LNCAP (cell line): ENCODE data around the gene MIOX.

Experiments used
- TF ChIP-seq, protein P1 (sequence below): fragments of 450-650 bp; IDR thresholded peaks from 2 replicates; pipeline ENCODE4 v1.5.1; 2017; ENCODE audit warnings: mild to moderate bottlenecking

Gene MIOX

GRCh38 chr22:50505276-50505775 lies 18.7 kb downstream of the MIOX start:
- TF ChIP-seq, protein P1, sequence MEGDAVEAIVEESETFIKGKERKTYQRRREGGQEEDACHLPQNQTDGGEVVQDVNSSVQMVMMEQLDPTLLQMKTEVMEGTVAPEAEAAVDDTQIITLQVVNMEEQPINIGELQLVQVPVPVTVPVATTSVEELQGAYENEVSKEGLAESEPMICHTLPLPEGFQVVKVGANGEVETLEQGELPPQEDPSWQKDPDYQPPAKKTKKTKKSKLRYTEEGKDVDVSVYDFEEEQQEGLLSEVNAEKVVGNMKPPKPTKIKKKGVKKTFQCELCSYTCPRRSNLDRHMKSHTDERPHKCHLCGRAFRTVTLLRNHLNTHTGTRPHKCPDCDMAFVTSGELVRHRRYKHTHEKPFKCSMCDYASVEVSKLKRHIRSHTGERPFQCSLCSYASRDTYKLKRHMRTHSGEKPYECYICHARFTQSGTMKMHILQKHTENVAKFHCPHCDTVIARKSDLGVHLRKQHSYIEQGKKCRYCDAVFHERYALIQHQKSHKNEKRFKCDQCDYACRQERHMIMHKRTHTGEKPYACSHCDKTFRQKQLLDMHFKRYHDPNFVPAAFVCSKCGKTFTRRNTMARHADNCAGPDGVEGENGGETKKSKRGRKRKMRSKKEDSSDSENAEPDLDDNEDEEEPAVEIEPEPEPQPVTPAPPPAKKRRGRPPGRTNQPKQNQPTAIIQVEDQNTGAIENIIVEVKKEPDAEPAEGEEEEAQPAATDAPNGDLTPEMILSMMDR = no peak

DNA sequence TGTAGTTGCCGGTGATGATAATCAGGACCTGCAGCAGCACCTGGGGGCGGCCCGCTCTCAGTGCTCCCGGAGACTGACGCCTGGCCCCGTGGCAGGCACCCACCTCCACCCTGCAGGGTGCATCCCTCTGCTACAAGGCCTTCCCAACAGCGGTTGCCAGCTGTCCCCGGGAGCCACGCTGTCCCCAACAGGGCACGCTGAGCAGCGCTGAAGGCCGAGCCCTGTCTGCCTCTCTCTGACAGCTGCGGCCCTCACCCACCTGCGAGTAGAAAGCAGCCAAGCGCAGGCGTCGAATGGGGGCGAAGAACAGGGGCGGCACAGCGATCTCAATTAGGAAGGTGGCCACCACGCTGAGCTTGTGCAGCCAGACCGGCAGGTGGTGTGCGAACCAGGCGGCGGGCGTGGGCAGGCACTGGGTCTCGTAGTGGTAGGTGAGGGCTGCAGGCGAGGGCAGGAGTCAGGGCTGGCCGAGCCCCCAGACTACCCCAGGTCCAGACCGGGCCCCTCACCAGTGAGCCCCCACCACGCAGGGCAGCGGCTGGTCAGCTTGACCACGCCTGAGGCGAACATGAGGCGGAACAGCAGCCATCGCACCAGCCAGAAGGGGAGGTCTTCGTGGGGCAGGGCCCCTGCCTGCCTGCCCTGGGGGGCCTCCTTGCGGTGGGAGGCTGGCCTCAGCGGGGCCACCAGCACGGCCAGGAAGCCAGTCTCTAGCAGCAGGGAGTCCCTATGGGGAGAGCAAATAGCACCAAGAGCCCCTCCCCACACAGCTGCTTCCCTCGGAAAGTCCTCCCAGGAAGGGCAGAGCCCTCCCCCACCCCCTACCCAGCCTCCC lies 19.3 kb downstream of the MIOX start:
- TF ChIP-seq, protein P1 = no peak

GRCh38 chr22:50506611-50507420 lies 20.2 kb downstream of the MIOX start:
- TF ChIP-seq, protein P1 = no peak

GRCh38 chr22:50507421-50507990 lies 20.8 kb downstream of the MIOX start, which contains the start of gene LMF2:
LMF2 (minus strand) TSS chr22:50507702; CDS start chr22:50507675, 27 bp downstream.
- TF ChIP-seq, protein P1 = no peak

DNA sequence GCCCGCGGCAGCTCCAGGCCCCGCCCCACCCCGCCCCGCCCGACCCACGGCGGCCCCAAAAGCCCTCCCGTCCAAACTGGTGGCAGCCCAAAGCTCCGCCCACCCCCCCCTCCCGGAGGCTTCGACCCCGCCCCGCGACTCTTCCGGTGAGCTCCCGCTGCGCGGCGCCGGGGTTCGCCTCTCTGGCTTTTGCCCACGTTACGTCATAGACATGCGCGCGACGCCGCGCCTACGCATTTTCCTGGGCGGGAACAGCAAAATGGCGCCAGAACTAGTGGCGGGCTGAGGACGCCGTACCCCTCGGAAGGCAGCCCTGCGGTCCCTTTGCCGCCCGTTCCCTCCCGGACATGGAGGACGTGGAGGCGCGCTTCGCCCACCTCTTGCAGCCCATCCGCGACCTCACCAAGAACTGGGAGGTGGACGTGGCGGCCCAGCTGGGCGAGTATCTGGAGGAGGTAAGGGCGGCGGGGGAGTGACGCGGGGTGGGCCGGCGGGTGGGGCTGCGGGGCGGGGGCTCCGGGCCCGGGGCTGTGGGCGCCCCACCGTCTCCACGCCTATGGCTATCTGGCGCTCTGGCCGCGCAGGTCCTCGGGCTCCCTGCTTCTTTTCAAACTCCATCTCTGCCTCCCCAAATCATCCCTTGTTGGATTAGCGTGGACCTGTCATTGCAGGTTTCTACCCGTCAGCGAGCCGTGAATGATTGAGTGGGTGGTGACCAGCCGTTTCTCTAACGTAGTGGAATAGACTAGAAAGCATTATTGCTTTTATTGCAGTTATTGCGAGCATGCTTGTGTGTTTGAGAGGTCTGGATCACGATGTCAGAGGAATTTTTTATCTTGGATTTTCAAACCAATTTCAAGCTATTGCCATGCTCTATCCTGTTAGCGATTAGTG lies 21.6 kb downstream of the MIOX start, which contains the start of gene NCAPH2:
Gene NCAPH2 (plus strand): TSS at position 234 of the 894 bp plus-strand sequence. CDS start 114 bp downstream, at position 348.
- TF ChIP-seq, protein P1 = no peak

- TF ChIP-seq, protein P1 = no peak
Measured at GRCh38 chr22:50508897-50509296, 22.2 kb downstream of the MIOX start.
